ENCODE measurements around the gene ERICH3. TPM values are rescaled to one million over a fixed set of nuclear protein-coding genes. Genes with fewer than 3 reads are reported as not detected.

Gene ERICH3
- total and polyA plus RNA-seq, 4 donors: 5.7 to 16.0 (median 13.2) TPM

- H3K4me3 ChIP-seq (ENCODE audit: low read depth, low read length): no peak overlapping the region
- no peak overlapping the region for H3K27ac ChIP-seq (ENCODE audit: low read depth, low read length)
- H3K9me3 ChIP-seq (ENCODE audit: control insufficient read depth, insufficient read depth, low read length): no peaks in the 10 kb centered on the region
- 80% methylated on average over 1 of the region's 6 CpGs for WGBS (ENCODE audit: insufficient coverage)
- no peak for DNase-seq (ENCODE audit: low read depth in 4 of 6, low spot score in 6 of 6)
- no peaks in the 10 kb centered on the region for H3K36me3 ChIP-seq (ENCODE audit: control insufficient read depth, insufficient read depth, low read length)
- no peaks in the 10 kb centered on the region for H3K27me3 ChIP-seq (ENCODE audit: control insufficient read depth, insufficient read depth, low read length)
- H3K4me1 ChIP-seq (ENCODE audit: control insufficient read depth, insufficient read depth, low read length): no peaks in the 10 kb centered on the region
Observed at GRCh38 chr1:74703386-74704182, 30.0 kb upstream of the ERICH3 start.

- no peaks in the 10 kb centered on the region for H3K9me3 ChIP-seq (ENCODE audit: control insufficient read depth, insufficient read depth, low read length)
- no peaks in the 10 kb centered on the region for H3K36me3 ChIP-seq (ENCODE audit: control insufficient read depth, insufficient read depth, low read length)
- DNase-seq (ENCODE audit: low read depth in 4 of 6, low spot score in 6 of 6): no peak
- no peak overlapping the region for H3K4me3 ChIP-seq (ENCODE audit: low read depth, low read length)
- H3K27ac ChIP-seq (ENCODE audit: low read depth, low read length): no peak overlapping the region
- no peaks in the 10 kb centered on the region for H3K27me3 ChIP-seq (ENCODE audit: control insufficient read depth, insufficient read depth, low read length)
- no peaks in the 10 kb centered on the region for H3K4me1 ChIP-seq (ENCODE audit: control insufficient read depth, insufficient read depth, low read length)
Observed at GRCh38 chr1:74699331-74699730, 25.7 kb upstream of the ERICH3 start.

DNA sequence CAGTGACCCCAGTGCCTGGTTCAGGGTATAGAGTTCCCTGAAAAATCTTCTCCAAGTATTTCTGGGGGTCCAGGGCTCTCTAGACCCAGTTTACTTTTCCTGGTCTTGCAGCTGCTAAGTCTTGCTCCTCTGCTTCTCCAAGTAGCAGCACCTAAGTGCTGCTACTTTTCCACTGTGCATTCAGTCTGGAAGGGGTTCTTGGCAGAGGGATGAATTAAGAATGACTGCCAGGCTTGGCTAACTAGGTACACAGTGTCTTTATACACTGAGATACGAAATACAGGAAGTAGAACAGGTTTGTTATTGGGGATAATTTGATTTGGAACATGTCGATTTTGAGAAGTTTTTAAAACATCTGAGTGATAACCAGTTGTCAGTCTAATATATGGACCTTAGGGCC, 24.2 kb upstream of the ERICH3 start:
- no peak for DNase-seq (ENCODE audit: low read depth in 4 of 6, low spot score in 6 of 6)
- 73% methylated on average over 2 of the region's 2 CpGs for WGBS (ENCODE audit: insufficient coverage)

GRCh38 chr1:74693473-74693872, 19.9 kb upstream of the ERICH3 start:
- Histone ChIP-seq H3K4me1 (ENCODE audit: control insufficient read depth, insufficient read depth, low read length) (no peaks in the 10 kb centered on the region), H3K27ac (ENCODE audit: low read depth, low read length) (no peak overlapping the region), H3K36me3 (ENCODE audit: control insufficient read depth, insufficient read depth, low read length) (no peaks in the 10 kb centered on the region), H3K9me3 (ENCODE audit: control insufficient read depth, insufficient read depth, low read length) (no peaks in the 10 kb centered on the region), H3K27me3 (ENCODE audit: control insufficient read depth, insufficient read depth, low read length) (no peaks in the 10 kb centered on the region), H3K4me3 (ENCODE audit: low read depth, low read length) (no peak overlapping the region)
- no peak for DNase-seq (ENCODE audit: low read depth in 4 of 6, low spot score in 6 of 6)
- 56% methylated on average over 2 of the region's 2 CpGs for WGBS (ENCODE audit: insufficient coverage)

More for the DNA sequence above, 24.2 kb upstream of the ERICH3 start:
- Histone ChIP-seq H3K36me3 (ENCODE audit: control insufficient read depth, insufficient read depth, low read length) (no peaks in the 10 kb centered on the region), H3K9me3 (ENCODE audit: control insufficient read depth, insufficient read depth, low read length) (no peaks in the 10 kb centered on the region), H3K27me3 (ENCODE audit: control insufficient read depth, insufficient read depth, low read length) (no peaks in the 10 kb centered on the region), H3K4me1 (ENCODE audit: control insufficient read depth, insufficient read depth, low read length) (no peaks in the 10 kb centered on the region), H3K4me3 (ENCODE audit: low read depth, low read length) (no peak overlapping the region), H3K27ac (ENCODE audit: low read depth, low read length) (no peak overlapping the region)

- no peaks in the 10 kb centered on the region for H3K9me3 ChIP-seq (ENCODE audit: control insufficient read depth, insufficient read depth, low read length)
- H3K27ac ChIP-seq (ENCODE audit: low read depth, low read length): no peak overlapping the region
- 93% methylated on average over 2 of the region's 4 CpGs for WGBS (ENCODE audit: insufficient coverage)
- no peaks in the 10 kb centered on the region for H3K27me3 ChIP-seq (ENCODE audit: control insufficient read depth, insufficient read depth, low read length)
- H3K36me3 ChIP-seq (ENCODE audit: control insufficient read depth, insufficient read depth, low read length): no peaks in the 10 kb centered on the region
- no peak for DNase-seq (ENCODE audit: low read depth in 4 of 6, low spot score in 6 of 6)
- H3K4me3 ChIP-seq (ENCODE audit: low read depth, low read length): no peak overlapping the region
- no peaks in the 10 kb centered on the region for H3K4me1 ChIP-seq (ENCODE audit: control insufficient read depth, insufficient read depth, low read length)
Observed at GRCh38 chr1:74690909-74691308, 17.3 kb upstream of the ERICH3 start.

- H3K4me3 ChIP-seq (ENCODE audit: low read depth, low read length): no peak overlapping the region
- H3K27me3 ChIP-seq (ENCODE audit: control insufficient read depth, insufficient read depth, low read length): no peaks in the 10 kb centered on the region
- no peaks in the 10 kb centered on the region for H3K4me1 ChIP-seq (ENCODE audit: control insufficient read depth, insufficient read depth, low read length)
- no peaks in the 10 kb centered on the region for H3K36me3 ChIP-seq (ENCODE audit: control insufficient read depth, insufficient read depth, low read length)
- DNase-seq (ENCODE audit: low read depth in 4 of 6, low spot score in 6 of 6): no peak
- WGBS (ENCODE audit: insufficient coverage): 0% methylated on average over 1 of the region's 2 CpGs
- H3K27ac ChIP-seq (ENCODE audit: low read depth, low read length): no peak overlapping the region
- no peaks in the 10 kb centered on the region for H3K9me3 ChIP-seq (ENCODE audit: control insufficient read depth, insufficient read depth, low read length)
Observed at GRCh38 chr1:74690364-74690696, 16.7 kb upstream of the ERICH3 start.

- peak; percentile 75 to 97 (median 84) for DNase-seq (ENCODE audit: low read depth in 4 of 6, low spot score in 6 of 6)
- 0% methylated on average over 1 of the region's 5 CpGs for whole genome bisulfite sequencing (ENCODE audit: insufficient coverage)
- Histone ChIP-seq H3K4me3 (ENCODE audit: low read depth, low read length) (no peak overlapping the region), H3K27ac (ENCODE audit: low read depth, low read length) (no peak overlapping the region), H3K27me3 (ENCODE audit: control insufficient read depth, insufficient read depth, low read length) (no peaks in the 10 kb centered on the region), H3K36me3 (ENCODE audit: control insufficient read depth, insufficient read depth, low read length) (no peaks in the 10 kb centered on the region), H3K4me1 (ENCODE audit: control insufficient read depth, insufficient read depth, low read length) (no peaks in the 10 kb centered on the region), H3K9me3 (ENCODE audit: control insufficient read depth, insufficient read depth, low read length) (no peaks in the 10 kb centered on the region)
Observed at GRCh38 chr1:74689621-74690363, 16.2 kb upstream of the ERICH3 start.

- Histone ChIP-seq H3K27me3 (ENCODE audit: control insufficient read depth, insufficient read depth, low read length) (no peaks in the 10 kb centered on the region), H3K36me3 (ENCODE audit: control insufficient read depth, insufficient read depth, low read length) (no peaks in the 10 kb centered on the region), H3K4me1 (ENCODE audit: control insufficient read depth, insufficient read depth, low read length) (no peaks in the 10 kb centered on the region), H3K4me3 (ENCODE audit: low read depth, low read length) (no peak overlapping the region), H3K9me3 (ENCODE audit: control insufficient read depth, insufficient read depth, low read length) (no peaks in the 10 kb centered on the region), H3K27ac (ENCODE audit: low read depth, low read length) (no peak overlapping the region)
- WGBS (ENCODE audit: insufficient coverage): no CpG with 5 or more reads among the region's 4 CpGs
- DNase-seq (ENCODE audit: low read depth in 4 of 6, low spot score in 6 of 6): no peak
Observed at GRCh38 chr1:74686928-74687327, 13.3 kb upstream of the ERICH3 start.

- Histone ChIP-seq H3K36me3 (ENCODE audit: control insufficient read depth, insufficient read depth, low read length) (no peaks in the 10 kb centered on the region), H3K27ac (ENCODE audit: low read depth, low read length) (no peak overlapping the region), H3K9me3 (ENCODE audit: control insufficient read depth, insufficient read depth, low read length) (no peaks in the 10 kb centered on the region), H3K27me3 (ENCODE audit: control insufficient read depth, insufficient read depth, low read length) (no peaks in the 10 kb centered on the region), H3K4me1 (ENCODE audit: control insufficient read depth, insufficient read depth, low read length) (no peaks in the 10 kb centered on the region), H3K4me3 (ENCODE audit: low read depth, low read length) (no peak overlapping the region)
- WGBS (ENCODE audit: insufficient coverage): no CpG with 5 or more reads among the region's 2 CpGs
- DNase-seq (ENCODE audit: low read depth in 4 of 6, low spot score in 6 of 6): no peak
Observed at GRCh38 chr1:74684301-74684700, 10.7 kb upstream of the ERICH3 start.

DNA sequence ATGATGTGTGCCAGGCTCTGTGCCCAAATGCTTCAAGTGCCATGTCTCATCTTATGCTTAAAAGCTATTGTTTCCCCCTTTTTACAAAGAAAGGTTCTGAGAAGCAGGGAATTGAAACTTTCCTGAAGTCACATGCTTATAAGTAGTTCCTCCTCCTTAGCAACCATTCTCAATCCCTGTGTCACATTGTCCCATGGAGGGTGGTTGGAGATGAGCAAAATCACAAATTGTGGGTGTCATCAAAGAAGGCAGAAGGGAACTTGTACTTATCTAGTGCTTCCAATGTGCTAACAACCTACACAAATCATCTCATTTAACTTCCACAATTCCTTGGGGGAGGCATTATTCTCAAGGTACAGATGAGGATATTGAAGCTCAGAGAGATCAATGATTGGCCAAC, 10.1 kb upstream of the ERICH3 start:
- no peaks in the 10 kb centered on the region for H3K4me1 ChIP-seq (ENCODE audit: control insufficient read depth, insufficient read depth, low read length)
- DNase-seq (ENCODE audit: low read depth in 4 of 6, low spot score in 6 of 6): no peak
- no peaks in the 10 kb centered on the region for H3K27me3 ChIP-seq (ENCODE audit: control insufficient read depth, insufficient read depth, low read length)
- no peaks in the 10 kb centered on the region for H3K9me3 ChIP-seq (ENCODE audit: control insufficient read depth, insufficient read depth, low read length)
- H3K4me3 ChIP-seq (ENCODE audit: low read depth, low read length): no peak overlapping the region
- no peak overlapping the region for H3K27ac ChIP-seq (ENCODE audit: low read depth, low read length)
- no peaks in the 10 kb centered on the region for H3K36me3 ChIP-seq (ENCODE audit: control insufficient read depth, insufficient read depth, low read length)

Data from spinal cord (tissue), 10 donors.